ENCODE results near the gene BTBD18. TPM values are rescaled to one million over a fixed set of nuclear protein-coding genes. Genes with fewer than 3 reads are reported as not detected.

BTBD18 gene
- total and polyA plus RNA-seq, 7 donors = 0.03 TPM; not detected in 6

GRCh38 chr11:57793351-57794115 is 41.9 kb upstream of the BTBD18 start:
- peaks cover 12 to 77% of the 10 kb centered on the region in 2 donors for H3K36me3 ChIP-seq (ENCODE audit: insufficient read depth in 1 of 2, low read depth in 1 of 2)

GRCh38 chr11:57792870-57793269 is 41.3 kb upstream of the BTBD18 start:
- H3K27ac ChIP-seq = peak overlapping the region; percentile 42
- TF ChIP-seq CTCF (IDR thresholded peaks at IDR 0.05) = no peak
- H3K4me3 ChIP-seq = peak overlapping the region; percentile 33
- intact Hi-C loops (cut with DNase I) = loop anchor here in 1 of 2 donors (10.0 kb wide), 1 partner anchor 48 kb away; the partner anchor contains the start of gene SELENOH
- DNase-seq = no peak
- H3K4me1 ChIP-seq = peaks cover 20% of the 10 kb centered on the region
- peaks cover 12 to 70% of the 10 kb centered on the region in 2 donors for H3K36me3 ChIP-seq (ENCODE audit: insufficient read depth in 1 of 2, low read depth in 1 of 2)
- H3K9me3 ChIP-seq = no peaks in the 10 kb centered on the region
- H3K27me3 ChIP-seq (ENCODE audit: insufficient read depth in 3 of 3, low read length in 2 of 3) = no peaks in the 10 kb centered on the region
- ATAC-seq = peak in 2 of 4 donors; percentile 49 to 51

More at GRCh38 chr11:57793351-57794115, 41.9 kb upstream of the BTBD18 start:
- Histone ChIP-seq H3K9me3 (no peaks in the 10 kb centered on the region), H3K27me3 (ENCODE audit: insufficient read depth in 3 of 3, low read length in 2 of 3) (no peaks in the 10 kb centered on the region), H3K4me1 (peaks cover 20% of the 10 kb centered on the region), H3K4me3 (no peak overlapping the region), H3K27ac (peak overlapping the region; percentile 39)
- 56 to 62% (median 60%) methylated on average over 8 of the region's 8 CpGs for WGBS, 3 donors
- DNase-seq (no peak), ATAC-seq (no peak)
- intact Hi-C loops (cut with DNase I) = loop anchor here in 1 of 2 donors (10.0 kb wide), 1 partner anchor 49 kb away; the partner anchor contains the start of gene SELENOH
- TF ChIP-seq CTCF (IDR thresholded peaks at IDR 0.05) = no peak

GRCh38 chr11:57792060-57792541 is 40.5 kb upstream of the BTBD18 start:
- Histone ChIP-seq H3K36me3 (ENCODE audit: insufficient read depth in 1 of 2, low read depth in 1 of 2) (peaks cover 12 to 62% of the 10 kb centered on the region in 2 donors), H3K27ac (peak overlapping the region; percentile 42), H3K4me3 (peak overlapping the region; percentile 33), H3K27me3 (ENCODE audit: insufficient read depth in 3 of 3, low read length in 2 of 3) (no peaks in the 10 kb centered on the region), H3K4me1 (peaks cover 28% of the 10 kb centered on the region), H3K9me3 (no peaks in the 10 kb centered on the region)
- ATAC-seq (peak in 3 of 4 donors; percentile 30 to 69 (median 49)), DNase-seq (peak; percentile 64 to 82)
- intact Hi-C loops (cut with DNase I) = loop anchor here in 1 of 2 donors (10.0 kb wide), 1 partner anchor 47 kb away; the partner anchor contains the start of gene SELENOH
- WGBS, 3 donors = 79 to 81% (median 81%) methylated on average over 7 of the region's 7 CpGs
- TF ChIP-seq CTCF (IDR thresholded peaks at IDR 0.05) = no peak

- DNase-seq = no peak
Observed at GRCh38 chr11:57791321-57792059, 39.9 kb upstream of the BTBD18 start.

More at GRCh38 chr11:57791321-57792059, 39.9 kb upstream of the BTBD18 start:
- Histone ChIP-seq H3K9me3 (no peaks in the 10 kb centered on the region), H3K4me1 (peaks cover 34% of the 10 kb centered on the region), H3K27me3 (ENCODE audit: insufficient read depth in 3 of 3, low read length in 2 of 3) (no peaks in the 10 kb centered on the region), H3K4me3 (no peak overlapping the region), H3K36me3 (ENCODE audit: insufficient read depth in 1 of 2, low read depth in 1 of 2) (peaks cover 8 to 56% of the 10 kb centered on the region in 2 donors), H3K27ac (no peak overlapping the region)
- ATAC-seq = no peak
- intact Hi-C loops (cut with DNase I) = loop anchor here in 1 of 2 donors (10.0 kb wide), 1 partner anchor 47 kb away; the partner anchor contains the start of gene SELENOH
- TF ChIP-seq CTCF (IDR thresholded peaks at IDR 0.05) = no peak
- 84 to 86% (median 86%) methylated on average over 22 of the region's 22 CpGs for WGBS, 3 donors
